HG03558 (cell line): Measurements from ENCODE around the gene CAPN13.

Experiments used
- ATAC-seq: cut with Tn5 transposase; IDR thresholded peaks from one replicate; pipeline ENCODE4 v1.9.1; 2021; ENCODE audit warnings: moderate number of reproducible peaks; ENCODE audit not compliant: unreplicated experiment; ENCODE audit errors: extremely low read depth

The CAPN13 gene

DNA sequence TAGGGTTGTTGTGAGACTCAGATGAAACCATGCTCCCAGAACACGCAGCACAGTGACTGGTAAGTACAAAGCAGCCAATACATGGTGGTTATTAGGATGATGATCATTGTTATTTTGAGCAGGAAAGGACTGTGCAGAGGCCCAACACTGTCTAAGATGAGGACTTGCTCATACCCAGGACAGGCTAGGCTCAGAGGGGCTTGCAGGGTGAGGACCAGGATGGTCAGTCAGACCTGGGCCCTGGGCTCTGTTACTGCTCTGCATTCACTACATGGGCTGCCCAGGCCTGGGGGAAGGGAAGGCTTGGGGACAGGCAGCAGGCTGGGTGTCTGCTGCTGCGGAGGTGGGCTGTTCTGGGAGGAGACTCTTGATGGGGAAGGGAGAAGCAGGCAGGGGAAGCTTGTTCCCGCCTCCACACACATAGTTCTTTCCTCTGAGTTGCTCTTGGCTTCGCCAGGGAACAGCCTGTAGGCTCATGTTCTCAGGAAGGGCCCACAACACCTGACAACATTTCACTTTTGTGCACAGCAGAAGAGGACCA is 17.5 kb downstream of the CAPN13 start:
- no peak for ATAC-seq

- no peak for ATAC-seq
Measured at GRCh38 chr2:30786923-30787685, 20.1 kb downstream of the CAPN13 start.

- ATAC-seq: no peak
Measured at GRCh38 chr2:30784682-30785081, 22.6 kb downstream of the CAPN13 start.

DNA sequence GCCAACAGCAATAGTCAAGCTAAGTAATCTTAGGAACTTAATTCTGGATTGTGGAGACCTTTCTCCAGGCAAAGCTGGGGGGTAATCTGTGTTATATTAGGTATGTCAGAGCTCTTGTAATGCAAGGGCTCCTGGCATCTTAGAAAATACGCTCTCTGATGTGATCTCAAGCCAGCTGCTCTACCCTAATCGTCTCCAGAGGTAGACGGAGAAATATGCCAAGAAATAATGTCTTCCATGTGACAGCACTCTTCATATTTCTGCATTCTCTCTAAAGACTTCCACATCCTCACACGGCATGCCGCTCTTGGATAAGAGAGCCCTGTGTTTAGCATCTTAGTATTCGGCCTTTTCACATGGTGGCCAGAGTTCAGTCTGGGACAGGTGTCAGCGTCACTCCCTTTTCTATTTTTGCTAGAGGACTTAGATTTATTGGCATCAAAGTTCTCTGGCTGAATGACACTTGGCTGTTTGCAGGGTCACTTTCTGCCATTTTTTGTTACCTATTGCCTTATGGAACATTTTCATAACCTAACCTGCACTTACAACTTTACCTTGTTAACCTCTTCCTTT is 25.2 kb downstream of the CAPN13 start:
- no peak for ATAC-seq

- no peak for ATAC-seq
Measured at GRCh38 chr2:30781451-30781850, 25.8 kb downstream of the CAPN13 start.

- ATAC-seq: no peak
Measured at GRCh38 chr2:30780776-30781330, 26.4 kb downstream of the CAPN13 start.

DNA sequence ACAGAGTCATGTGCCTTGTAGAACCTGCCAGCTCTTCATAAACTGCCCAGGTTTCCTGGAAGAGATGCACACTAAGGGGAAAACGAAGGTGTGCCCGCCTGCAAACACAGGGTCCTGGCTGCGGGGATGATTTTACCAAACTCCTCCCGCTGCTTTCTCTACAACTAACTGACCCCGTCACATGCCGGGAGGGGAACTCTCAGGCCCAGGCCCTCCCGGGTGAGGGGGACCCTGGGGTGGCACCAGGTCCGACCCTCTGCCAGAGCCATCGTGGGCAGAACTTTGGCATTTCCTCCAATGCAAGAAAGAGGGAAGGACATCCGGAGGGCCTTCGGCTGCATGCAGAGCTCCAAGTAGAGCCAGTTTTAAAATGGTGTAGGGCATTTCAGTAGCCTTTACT is 28.6 kb downstream of the CAPN13 start:
- no peak for ATAC-seq

- ATAC-seq: no peak
Measured at GRCh38 chr2:30777661-30778505, 29.4 kb downstream of the CAPN13 start.

DNA sequence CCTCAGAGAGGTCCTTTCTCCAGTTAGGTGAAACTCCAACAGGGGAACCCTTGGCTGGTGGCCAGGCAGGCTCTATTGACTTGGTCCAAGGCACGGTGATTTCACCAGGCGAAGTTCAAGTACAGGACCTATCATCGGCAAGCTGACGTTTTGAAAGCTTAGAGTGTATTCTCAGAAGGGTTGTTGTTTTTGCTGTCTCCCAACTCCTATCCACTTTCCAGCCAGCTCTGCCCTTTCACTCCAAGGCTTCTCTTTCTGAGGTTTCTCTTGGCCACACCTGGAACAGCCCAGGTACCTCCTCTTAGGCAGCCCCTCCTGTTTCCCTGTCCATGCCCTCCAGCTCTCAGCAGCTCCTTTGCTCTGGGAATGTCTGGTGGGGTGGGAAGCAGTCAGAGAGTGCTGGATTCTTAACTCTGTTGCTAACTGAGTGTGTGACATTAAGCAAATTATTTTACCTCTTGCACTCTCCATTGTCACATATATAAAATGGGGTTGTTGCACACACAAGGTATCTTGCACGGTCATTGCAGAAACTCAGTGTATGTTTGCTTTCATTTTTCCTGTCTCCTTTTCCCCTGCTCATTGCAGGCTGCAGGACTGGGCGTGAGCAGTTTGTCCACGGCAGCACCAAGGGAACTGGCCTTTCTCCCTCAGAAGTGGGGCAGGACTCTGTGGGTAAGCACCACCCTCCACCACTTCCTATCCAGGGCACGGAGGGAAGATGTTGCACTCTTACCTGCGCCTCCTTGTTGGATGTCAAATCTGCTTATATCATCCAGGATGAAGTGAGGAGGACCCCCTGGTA is 30.2 kb downstream of the CAPN13 start:
- no peak for ATAC-seq

DNA sequence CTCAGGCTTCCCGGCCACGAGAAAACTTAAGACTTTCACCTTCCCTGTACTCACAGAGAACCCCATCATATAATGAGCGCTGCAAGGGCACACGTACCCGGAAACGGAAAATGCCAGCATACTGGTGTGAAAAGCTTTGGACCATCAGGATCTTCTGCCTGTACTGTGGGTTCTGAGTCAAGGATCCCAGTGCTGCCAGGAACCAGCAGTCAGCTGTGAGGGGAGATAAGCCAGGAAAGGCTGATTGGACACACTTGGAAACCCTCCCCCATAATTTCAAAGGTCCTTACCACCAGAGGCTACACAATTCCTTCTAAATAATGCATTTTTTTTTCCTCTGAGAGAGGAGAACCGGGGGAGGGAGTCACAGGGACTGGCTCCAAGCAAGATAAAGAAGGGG is 31.4 kb downstream of the CAPN13 start:
- no peak for ATAC-seq

DNA sequence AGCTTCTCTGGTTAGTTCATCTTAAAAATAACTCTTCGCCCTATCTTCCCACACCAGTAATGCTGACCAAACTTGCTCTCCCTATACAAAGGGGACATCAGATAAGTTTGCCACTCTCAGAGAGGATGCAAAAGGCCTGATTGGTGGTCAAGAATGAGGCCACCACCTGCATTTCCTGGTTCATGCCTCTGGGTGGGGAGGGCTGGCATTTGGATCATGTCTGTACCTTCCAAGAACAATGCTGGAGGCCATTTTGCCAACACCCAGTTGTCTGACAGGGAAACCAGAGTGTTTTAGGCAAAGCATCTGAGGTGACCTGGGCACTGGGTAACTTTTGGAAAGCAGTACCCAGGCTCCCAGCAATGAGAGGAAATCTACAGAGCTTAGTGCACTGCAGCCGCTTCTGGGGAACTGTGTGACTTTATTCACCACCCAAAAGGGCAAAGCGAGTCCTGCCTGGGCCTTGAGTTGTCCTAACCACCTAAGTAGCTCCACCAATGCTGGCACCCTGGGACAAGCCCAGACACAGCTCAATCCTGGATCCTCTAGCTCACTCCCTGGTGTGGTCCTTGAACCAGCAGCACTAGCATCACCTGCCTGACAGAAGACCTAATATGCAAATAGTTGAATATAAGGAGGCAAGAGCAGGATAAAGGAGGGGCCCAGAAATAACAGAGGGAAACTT is 35.1 kb downstream of the CAPN13 start:
- ATAC-seq: no peak

DNA sequence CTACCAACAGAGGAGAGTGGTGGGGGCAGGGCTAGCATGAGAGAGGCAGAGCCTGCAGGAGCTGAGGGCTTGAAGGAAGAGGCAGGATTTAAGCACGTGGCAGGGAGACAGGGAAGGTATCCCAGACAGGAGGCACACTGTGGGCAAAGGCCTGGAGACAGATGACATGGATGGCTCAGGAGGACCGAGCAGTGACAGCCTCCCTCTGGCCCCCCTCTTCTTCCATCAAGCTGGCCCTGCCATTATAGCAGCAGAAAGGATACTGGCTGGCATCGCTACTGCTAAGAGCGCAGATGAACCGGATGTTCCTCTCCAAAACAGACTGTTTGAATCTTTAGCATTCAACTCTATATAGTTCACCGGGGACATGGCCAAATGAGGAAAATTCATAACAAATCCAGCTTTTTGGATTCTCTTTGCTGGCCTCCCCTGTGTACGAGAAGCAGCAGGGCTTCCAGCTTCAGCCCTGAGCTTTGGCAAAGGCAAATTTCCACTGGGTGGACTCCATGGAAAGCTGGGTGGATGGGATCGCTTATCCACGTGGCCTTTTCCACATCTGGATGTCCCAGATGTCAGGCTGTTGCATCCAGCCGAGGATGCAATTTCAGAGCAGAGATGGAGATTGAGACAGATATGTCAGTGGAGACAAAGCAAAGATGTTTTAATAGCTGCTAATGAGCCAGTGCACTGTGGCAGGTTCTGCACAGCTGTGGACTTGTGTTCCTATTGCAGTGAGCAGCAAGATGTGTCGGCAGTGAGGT is 36.2 kb downstream of the CAPN13 start:
- ATAC-seq: no peak

DNA sequence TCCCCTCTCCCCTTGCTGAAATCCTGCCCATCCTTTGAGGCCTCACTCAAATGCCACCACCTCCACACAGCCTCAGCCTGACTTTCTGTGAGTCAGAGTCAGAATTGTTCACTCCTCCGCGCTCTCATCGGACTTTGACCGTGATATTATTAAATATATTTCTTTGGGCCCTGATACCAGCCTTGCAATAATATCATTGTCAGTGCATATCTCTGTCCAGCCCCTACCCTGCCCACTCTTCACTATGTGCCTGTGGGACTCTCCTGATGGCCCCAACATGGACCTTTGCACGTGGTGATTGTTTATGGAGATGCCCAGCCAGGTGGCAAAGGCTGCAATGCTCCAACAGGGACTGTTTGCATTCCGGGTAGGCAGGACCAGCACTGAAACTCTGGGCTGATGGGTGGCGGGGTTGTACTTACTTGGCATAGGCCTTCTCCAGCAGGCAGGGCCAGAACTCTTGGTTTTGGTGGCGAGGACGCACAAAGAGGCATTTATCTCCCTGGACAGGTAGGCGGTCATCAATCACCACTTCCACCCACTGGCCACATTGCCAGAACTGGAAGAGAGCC is 37.3 kb downstream of the CAPN13 start:
- ATAC-seq: no peak

- ATAC-seq: no peak
Measured at GRCh38 chr2:30769481-30769780, 37.8 kb downstream of the CAPN13 start.

- no peak for ATAC-seq
Measured at GRCh38 chr2:30768708-30769480, 38.4 kb downstream of the CAPN13 start.

DNA sequence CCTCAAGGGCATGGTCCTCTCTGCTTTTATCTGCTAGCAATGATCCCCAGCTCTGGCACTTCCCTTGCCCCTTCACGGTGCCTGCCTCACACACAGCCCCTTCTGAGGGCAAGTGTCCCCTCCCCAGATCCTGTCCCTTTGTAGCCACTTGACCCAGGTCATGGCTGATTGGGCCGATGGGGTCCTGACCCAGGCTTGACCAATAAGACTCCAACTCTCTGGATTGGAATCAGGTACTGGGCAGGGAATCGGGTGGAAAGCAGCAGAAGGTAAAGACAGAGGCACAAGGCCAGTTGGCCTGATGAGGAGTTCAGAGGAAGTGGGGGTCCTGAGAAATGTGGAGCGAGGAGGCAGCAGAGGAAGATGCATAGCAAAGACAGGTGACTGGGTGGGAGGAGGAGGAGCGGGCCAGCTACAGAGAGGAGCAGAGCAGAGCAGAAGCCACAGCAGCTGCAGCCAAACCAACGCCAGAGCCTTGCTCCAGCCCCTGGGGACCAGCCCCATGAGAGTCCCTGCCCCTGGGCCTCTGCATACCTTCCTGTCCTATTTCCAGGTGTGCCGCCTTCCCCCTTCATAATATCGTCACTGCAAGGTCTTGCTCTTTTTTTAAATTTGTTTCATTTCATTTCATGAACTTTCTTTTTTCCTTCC is 39.1 kb downstream of the CAPN13 start:
- ATAC-seq: no peak

GRCh38 chr2:30766666-30767065 is 40.6 kb downstream of the CAPN13 start:
- ATAC-seq: no peak
